NB4 (cell line): ENCODE measurements around the gene PCSK2.

Experiments
- CTCF ChIP-seq: IDR thresholded peaks from one replicate; pipeline ENCODE4 v1.5.1; 2012; ENCODE audit warnings: low read depth, low read length
- POLR2A ChIP-seq: IDR thresholded peaks from 2 replicates; pipeline ENCODE4 v1.6.1; 2011; ENCODE audit warnings: mild to moderate bottlenecking; ENCODE audit not compliant: insufficient read length; ENCODE audit errors: extremely low read depth

GRCh38 chr20:17390655-17391054 is 163.8 kb downstream of the PCSK2 start:
- no peak for TF ChIP-seq CTCF
- TF ChIP-seq POLR2A = no peak
